ENCODE results near the gene SUN5. TPM values are rescaled to one million over a fixed set of nuclear protein-coding genes. Genes with fewer than 3 reads are reported as not detected.

SUN5 gene
- total and polyA plus RNA-seq, 2 donors (not counting 1 experiment from before 2014, with no cell fraction given) = not detected

DNA sequence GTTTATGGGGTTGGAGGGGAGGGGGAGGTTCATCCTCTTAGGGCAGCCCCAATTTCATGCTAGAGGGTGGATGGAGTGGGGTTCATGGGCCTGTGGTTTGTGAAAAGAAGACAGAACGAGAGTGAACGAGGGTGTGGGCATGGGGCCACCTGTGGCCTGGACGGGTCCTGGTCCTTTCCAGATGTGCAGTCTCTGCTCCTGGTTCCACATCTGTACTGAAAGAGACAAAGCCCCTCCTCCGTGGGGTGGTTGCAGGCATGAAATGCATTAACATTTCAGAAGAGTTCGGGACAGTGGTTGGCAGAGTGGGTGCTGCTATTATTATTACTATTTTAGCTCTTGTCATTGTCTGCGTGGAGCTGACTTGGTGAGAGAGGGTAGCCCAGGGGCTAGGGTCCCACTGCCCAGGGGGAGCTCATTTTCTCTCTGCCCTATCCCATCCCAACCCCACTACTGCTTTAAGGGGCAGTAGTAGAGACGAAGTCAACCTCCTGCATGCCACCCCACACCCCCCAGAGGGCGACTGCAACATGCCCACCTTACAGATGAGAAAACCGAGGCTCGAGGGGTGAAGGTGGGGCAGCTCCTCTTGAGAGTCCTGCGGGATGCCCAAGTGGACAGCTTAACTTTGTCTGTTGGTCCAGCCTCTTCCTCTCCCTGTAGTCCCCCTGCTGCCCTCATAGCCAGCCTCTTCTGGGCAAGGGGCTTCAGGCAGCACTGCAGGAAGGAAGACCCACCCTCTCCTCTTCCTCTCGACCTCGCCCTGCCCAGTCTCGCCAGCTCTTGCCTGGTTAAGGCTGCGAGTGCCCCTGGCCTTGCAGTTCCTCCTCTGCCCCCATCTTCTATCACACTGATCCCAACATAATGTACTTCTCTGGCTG, 11.7 kb upstream of the SUN5 start:
- CTCF ChIA-PET = no interaction called here
- no peak overlapping the region for H3K27ac Mint-ChIP-seq
- ATAC-seq (ENCODE audit: low read depth) = no peak

DNA sequence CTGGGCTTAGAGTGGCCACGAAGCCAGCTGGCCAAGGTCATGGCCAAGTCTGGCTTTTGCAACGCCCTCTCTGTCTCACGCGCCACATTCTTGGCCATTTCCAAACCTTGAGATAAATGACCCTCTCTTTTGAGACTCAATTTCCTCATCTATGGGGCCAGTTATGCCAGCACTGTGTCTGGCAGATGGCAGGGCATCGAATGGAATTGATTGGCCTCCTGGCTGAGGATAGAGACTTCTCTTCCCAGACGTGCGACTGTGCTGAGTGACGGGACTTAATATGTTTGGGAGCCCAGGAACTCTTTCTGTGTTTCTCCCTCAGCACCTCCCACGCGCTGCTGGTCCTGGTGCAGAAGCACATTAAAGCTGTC, 10.9 kb upstream of the SUN5 start:
- POLR2A ChIA-PET = no interaction called here

More for the DNA sequence above, 11.7 kb upstream of the SUN5 start:
- Histone ChIP-seq H3K4me1 (ENCODE audit: control insufficient read depth in 2 of 2, insufficient read depth in 2 of 2, low read length in 2 of 2) (no peaks in the 10 kb centered on the region), H3K36me3 (replicated peaks in 1 of 2; ENCODE audit: control extremely low read depth in 1 of 2, control insufficient read depth in 1 of 2, extremely low read depth in 1 of 2, insufficient read depth in 2 of 2, low read length in 1 of 2) (no peaks in the 10 kb centered on the region), H3K9me3 (ENCODE audit: control extremely low read depth in 1 of 3, control insufficient read depth in 2 of 3, insufficient read depth in 1 of 3, low read length in 2 of 3) (peaks cover 0 to 4% (median 0%) of the 10 kb centered on the region in 3 donors), H3K79me2 (ENCODE audit: control insufficient read depth, insufficient read depth, low read length) (no peaks in the 10 kb centered on the region), H4K20me1 (ENCODE audit: control insufficient read depth, insufficient read depth, low read length, poor library complexity, severe bottlenecking) (no peaks in the 10 kb centered on the region), H3K4me2 (replicated peaks; ENCODE audit: low read depth, low read length, poor library complexity, severe bottlenecking) (no peak overlapping the region), H3K27me3 (replicated peaks in 1 of 4; ENCODE audit: control extremely low read depth in 1 of 4, control insufficient read depth in 3 of 4, insufficient read depth in 4 of 4, low read length in 3 of 4) (no peaks in the 10 kb centered on the region), H3K27ac (ENCODE audit: low read length in 2 of 2) (no peak overlapping the region), H3K9ac (ENCODE audit: low read length) (no peak overlapping the region), H2AFZ (ENCODE audit: insufficient read depth, low read depth, low read length, poor library complexity, severe bottlenecking) (no peak overlapping the region), H3K4me3 (ENCODE audit: control extremely low read depth in 1 of 5, extremely low read depth in 1 of 5, insufficient read depth in 1 of 5, low read depth in 2 of 5, low read length in 4 of 5) (no peak overlapping the region)
- Mint-ChIP-seq H3K4me3 (no peak overlapping the region), H3K9me3 (ENCODE audit: insufficient read depth) (no peaks in the 10 kb centered on the region), H3K4me1 (no peaks in the 10 kb centered on the region), H3K27me3 (peaks cover 9% of the 10 kb centered on the region)
- POLR2A ChIA-PET = no interaction called here
- DNase-seq = no peak
- WGBS (ENCODE audit: insufficient coverage) = 74% methylated on average over 11 of the region's 15 CpGs
- TF ChIP-seq, protein P1, sequence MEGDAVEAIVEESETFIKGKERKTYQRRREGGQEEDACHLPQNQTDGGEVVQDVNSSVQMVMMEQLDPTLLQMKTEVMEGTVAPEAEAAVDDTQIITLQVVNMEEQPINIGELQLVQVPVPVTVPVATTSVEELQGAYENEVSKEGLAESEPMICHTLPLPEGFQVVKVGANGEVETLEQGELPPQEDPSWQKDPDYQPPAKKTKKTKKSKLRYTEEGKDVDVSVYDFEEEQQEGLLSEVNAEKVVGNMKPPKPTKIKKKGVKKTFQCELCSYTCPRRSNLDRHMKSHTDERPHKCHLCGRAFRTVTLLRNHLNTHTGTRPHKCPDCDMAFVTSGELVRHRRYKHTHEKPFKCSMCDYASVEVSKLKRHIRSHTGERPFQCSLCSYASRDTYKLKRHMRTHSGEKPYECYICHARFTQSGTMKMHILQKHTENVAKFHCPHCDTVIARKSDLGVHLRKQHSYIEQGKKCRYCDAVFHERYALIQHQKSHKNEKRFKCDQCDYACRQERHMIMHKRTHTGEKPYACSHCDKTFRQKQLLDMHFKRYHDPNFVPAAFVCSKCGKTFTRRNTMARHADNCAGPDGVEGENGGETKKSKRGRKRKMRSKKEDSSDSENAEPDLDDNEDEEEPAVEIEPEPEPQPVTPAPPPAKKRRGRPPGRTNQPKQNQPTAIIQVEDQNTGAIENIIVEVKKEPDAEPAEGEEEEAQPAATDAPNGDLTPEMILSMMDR (IDR thresholded peaks at IDR 0.05) = no peak
- no peak for TF ChIP-seq EZH2 (IDR thresholded peaks at IDR 0.05; ENCODE audit: borderline replicate concordance, insufficient read depth, low read depth, low read length, poor library complexity, severe bottlenecking)
- intact Hi-C loops (cut with micrococcal nuclease) = no loop called here

More for the DNA sequence above, 10.9 kb upstream of the SUN5 start:
- Histone ChIP-seq H3K9me3 (ENCODE audit: control extremely low read depth in 1 of 3, control insufficient read depth in 2 of 3, insufficient read depth in 1 of 3, low read length in 2 of 3) (peaks cover 0 to 4% (median 0%) of the 10 kb centered on the region in 3 donors), H3K36me3 (replicated peaks in 1 of 2; ENCODE audit: control extremely low read depth in 1 of 2, control insufficient read depth in 1 of 2, extremely low read depth in 1 of 2, insufficient read depth in 2 of 2, low read length in 1 of 2) (no peaks in the 10 kb centered on the region), H3K79me2 (ENCODE audit: control insufficient read depth, insufficient read depth, low read length) (no peaks in the 10 kb centered on the region), H3K9ac (ENCODE audit: low read length) (no peak overlapping the region), H3K4me1 (ENCODE audit: control insufficient read depth in 2 of 2, insufficient read depth in 2 of 2, low read length in 2 of 2) (no peaks in the 10 kb centered on the region), H3K4me3 (ENCODE audit: control extremely low read depth in 1 of 5, extremely low read depth in 1 of 5, insufficient read depth in 1 of 5, low read depth in 2 of 5, low read length in 4 of 5) (no peak overlapping the region), H4K20me1 (ENCODE audit: control insufficient read depth, insufficient read depth, low read length, poor library complexity, severe bottlenecking) (no peaks in the 10 kb centered on the region), H2AFZ (ENCODE audit: insufficient read depth, low read depth, low read length, poor library complexity, severe bottlenecking) (no peak overlapping the region), H3K27me3 (replicated peaks in 1 of 4; ENCODE audit: control extremely low read depth in 1 of 4, control insufficient read depth in 3 of 4, insufficient read depth in 4 of 4, low read length in 3 of 4) (no peaks in the 10 kb centered on the region), H3K4me2 (replicated peaks; ENCODE audit: low read depth, low read length, poor library complexity, severe bottlenecking) (no peak overlapping the region), H3K27ac (ENCODE audit: low read length in 2 of 2) (no peak overlapping the region)
- 93% methylated on average over 10 of the region's 10 CpGs for WGBS (ENCODE audit: insufficient coverage)
- Mint-ChIP-seq H3K4me1 (no peaks in the 10 kb centered on the region), H3K27me3 (peaks cover 9% of the 10 kb centered on the region), H3K4me3 (no peak overlapping the region), H3K27ac (no peak overlapping the region), H3K9me3 (ENCODE audit: insufficient read depth) (no peaks in the 10 kb centered on the region)
- no peak for ATAC-seq (ENCODE audit: low read depth)
- intact Hi-C loops (cut with micrococcal nuclease) = no loop called here
- CTCF ChIA-PET = no interaction called here
- DNase-seq = no peak
- TF ChIP-seq EZH2 (IDR thresholded peaks at IDR 0.05; ENCODE audit: borderline replicate concordance, insufficient read depth, low read depth, low read length, poor library complexity, severe bottlenecking) = no peak
- TF ChIP-seq, protein P1 (IDR thresholded peaks at IDR 0.05) = no peak

All from B cell (primary cell).